ENCODE results near the gene ABCA1.
"Not testable (repeated sequence)": the region's sequence is repeated elsewhere in the genome, so short reads cannot be mapped to it uniquely, and the experiment has no call there.

Gene ABCA1

GRCh38 chr9:104927912-104928740 is at the start of gene ABCA1:
ABCA1 (minus strand) TSS chr9:104928155; CDS start chr9:104903679, 24,476 bp downstream.
- H3K9me3 Mint-ChIP-seq = no peaks in the 10 kb centered on the region
- H3K27ac Mint-ChIP-seq = no peak within 1 kb of the TSS
- peak; percentile 50 for ATAC-seq
- no peaks in the 10 kb centered on the region for H3K36me3 Mint-ChIP-seq (ENCODE audit: low read depth)
- peak; percentile 73 for DNase-seq
- H3K27me3 Mint-ChIP-seq = peaks cover 25% of the 10 kb centered on the region
- peak within 1 kb of the TSS; percentile 83 for H3K4me3 Mint-ChIP-seq
- H3K4me1 Mint-ChIP-seq = peaks cover 20% of the 10 kb centered on the region

GRCh38 chr9:104977580-104977979 is 49.6 kb upstream of the ABCA1 start:
- Mint-ChIP-seq H3K36me3 (ENCODE audit: low read depth) (no peaks in the 10 kb centered on the region), H3K27me3 (peaks cover 8% of the 10 kb centered on the region), H3K4me3 (no peak overlapping the region), H3K9me3 (no peaks in the 10 kb centered on the region), H3K27ac (no peak overlapping the region), H3K4me1 (peaks cover 14% of the 10 kb centered on the region)
- ATAC-seq = no peak
- no peak for DNase-seq

GRCh38 chr9:104977168-104977567 is 49.2 kb upstream of the ABCA1 start:
- ATAC-seq = no peak
- Mint-ChIP-seq H3K27me3 (peaks cover 5% of the 10 kb centered on the region), H3K36me3 (ENCODE audit: low read depth) (no peaks in the 10 kb centered on the region), H3K27ac (no peak overlapping the region), H3K4me3 (no peak overlapping the region), H3K9me3 (no peaks in the 10 kb centered on the region), H3K4me1 (peaks cover 11% of the 10 kb centered on the region)
- DNase-seq = no peak

GRCh38 chr9:104975966-104976595 is 48.1 kb upstream of the ABCA1 start:
- not testable (repeated sequence) for H3K4me3 Mint-ChIP-seq, H3K9me3 Mint-ChIP-seq, ATAC-seq

GRCh38 chr9:104974053-104974962 is 46.4 kb upstream of the ABCA1 start:
- H3K27me3 Mint-ChIP-seq = peaks cover 7% of the 10 kb centered on the region
- no peaks in the 10 kb centered on the region for H3K36me3 Mint-ChIP-seq (ENCODE audit: low read depth)
- no peak overlapping the region for H3K27ac Mint-ChIP-seq
- no peaks in the 10 kb centered on the region for H3K9me3 Mint-ChIP-seq
- peaks cover 1% of the 10 kb centered on the region for H3K4me1 Mint-ChIP-seq
- ATAC-seq (no peak), DNase-seq (no peak)
- H3K4me3 Mint-ChIP-seq = no peak overlapping the region

More at GRCh38 chr9:104975966-104976595, 48.1 kb upstream of the ABCA1 start:
- DNase-seq; H3K36me3 Mint-ChIP-seq (ENCODE audit: low read depth); H3K27ac Mint-ChIP-seq; H3K27me3 Mint-ChIP-seq: not testable (repeated sequence)
- H3K4me1 Mint-ChIP-seq = peaks cover 11% of the 10 kb centered on the region

GRCh38 chr9:104972242-104972866 is 44.4 kb upstream of the ABCA1 start:
- no peaks in the 10 kb centered on the region for H3K9me3 Mint-ChIP-seq
- H3K36me3 Mint-ChIP-seq (ENCODE audit: low read depth) = no peaks in the 10 kb centered on the region
- H3K27ac Mint-ChIP-seq = no peak overlapping the region
- H3K4me1 Mint-ChIP-seq = peaks cover 12% of the 10 kb centered on the region
- DNase-seq (no peak), ATAC-seq (no peak)
- peaks cover 7% of the 10 kb centered on the region for H3K27me3 Mint-ChIP-seq
- H3K4me3 Mint-ChIP-seq = no peak overlapping the region

GRCh38 chr9:104971511-104971910 is 43.6 kb upstream of the ABCA1 start:
- DNase-seq = no peak
- H3K4me1 Mint-ChIP-seq = peaks cover 12% of the 10 kb centered on the region
- H3K27me3 Mint-ChIP-seq = peaks cover 13% of the 10 kb centered on the region
- H3K36me3 Mint-ChIP-seq (ENCODE audit: low read depth) = no peaks in the 10 kb centered on the region
- no peak overlapping the region for H3K4me3 Mint-ChIP-seq
- no peak for ATAC-seq
- H3K27ac Mint-ChIP-seq = no peak overlapping the region
- H3K9me3 Mint-ChIP-seq = no peaks in the 10 kb centered on the region

- ATAC-seq (no peak), DNase-seq (no peak)
- no peaks in the 10 kb centered on the region for H3K9me3 Mint-ChIP-seq
- H3K27me3 Mint-ChIP-seq = peaks cover 13% of the 10 kb centered on the region
- no peaks in the 10 kb centered on the region for H3K36me3 Mint-ChIP-seq (ENCODE audit: low read depth)
- H3K4me1 Mint-ChIP-seq = peaks cover 12% of the 10 kb centered on the region
- no peak overlapping the region for H3K27ac Mint-ChIP-seq
- H3K4me3 Mint-ChIP-seq = no peak overlapping the region
Measured at GRCh38 chr9:104970271-104970987, 42.5 kb upstream of the ABCA1 start.

GRCh38 chr9:104969116-104969515 is 41.2 kb upstream of the ABCA1 start:
- no peak for ATAC-seq
- Mint-ChIP-seq H3K9me3 (no peaks in the 10 kb centered on the region), H3K27me3 (peaks cover 11% of the 10 kb centered on the region), H3K27ac (no peak overlapping the region), H3K4me3 (peak overlapping the region; percentile 88), H3K4me1 (peaks cover 10% of the 10 kb centered on the region), H3K36me3 (ENCODE audit: low read depth) (no peaks in the 10 kb centered on the region)
- DNase-seq = no peak

- H3K27me3 Mint-ChIP-seq = peaks cover 11% of the 10 kb centered on the region
- DNase-seq = peak; percentile 89
- peaks cover 10% of the 10 kb centered on the region for H3K4me1 Mint-ChIP-seq
- no peaks in the 10 kb centered on the region for H3K9me3 Mint-ChIP-seq
- H3K36me3 Mint-ChIP-seq (ENCODE audit: low read depth) = no peaks in the 10 kb centered on the region
- peak overlapping the region; percentile 83 for H3K27ac Mint-ChIP-seq
- ATAC-seq = peak; percentile 96
- H3K4me3 Mint-ChIP-seq = peak overlapping the region; percentile 88
Measured at GRCh38 chr9:104968025-104968982, 40.3 kb upstream of the ABCA1 start.

- Mint-ChIP-seq H3K4me3 (no peak overlapping the region), H3K4me1 (peaks cover 26% of the 10 kb centered on the region), H3K27me3 (peaks cover 15% of the 10 kb centered on the region), H3K36me3 (ENCODE audit: low read depth) (no peaks in the 10 kb centered on the region), H3K27ac (no peak overlapping the region), H3K9me3 (no peaks in the 10 kb centered on the region)
- DNase-seq (no peak), ATAC-seq (no peak)
Measured at GRCh38 chr9:104963076-104963475, 35.1 kb upstream of the ABCA1 start.

GRCh38 chr9:104961701-104962359 is 33.9 kb upstream of the ABCA1 start:
- DNase-seq (no peak), ATAC-seq (no peak)
- Mint-ChIP-seq H3K4me1 (peaks cover 24% of the 10 kb centered on the region), H3K36me3 (ENCODE audit: low read depth) (no peaks in the 10 kb centered on the region), H3K9me3 (no peaks in the 10 kb centered on the region), H3K4me3 (no peak overlapping the region), H3K27ac (no peak overlapping the region), H3K27me3 (peaks cover 12% of the 10 kb centered on the region)

All from activated naive CD8-positive, alpha-beta T cell treated with anti-CD3 and anti-CD28 coated beads, Interleukin-2, amount 50 U/mL, for 24 hours (primary cell).